Stimulated activated CD8-positive, alpha-beta memory T cell treated with anti-CD3 and anti-CD28 coated beads, Interleukin-2, amount 100 ng/mL, for 1 hour (primary cell): ENCODE data around the gene CADPS2.
"Not testable (repeated sequence)": the region's sequence is repeated elsewhere in the genome, so short reads cannot be mapped to it uniquely, and the experiment has no call there.

Experiments used
- DNase-seq, 2 donors: peaks; one replicate each; pipeline ENCODE4 v3.0.0-alpha.2; 2020; ENCODE audit warnings: low read depth in 2 of 2

The CADPS2 gene

DNA sequence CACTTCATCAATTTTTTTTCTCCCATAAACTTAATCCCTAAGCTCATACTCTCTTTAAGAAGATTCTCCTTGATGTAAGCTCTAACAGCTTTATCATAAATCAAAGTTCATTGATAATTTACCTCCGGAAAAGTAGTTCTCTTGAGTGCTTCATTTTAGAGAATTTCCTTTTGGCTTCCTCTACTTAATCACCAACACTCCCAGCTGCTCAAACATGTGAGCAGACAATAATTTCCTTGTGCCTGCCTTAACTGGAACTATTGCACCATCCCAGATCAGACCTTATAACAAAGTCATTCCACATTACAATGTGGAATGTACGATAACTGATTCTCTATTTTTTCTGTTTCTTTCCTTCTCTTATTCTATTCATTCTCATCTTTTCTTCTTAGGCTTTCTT lies 587.6 kb downstream of the CADPS2 start:
- no peak for DNase-seq

- no peak for DNase-seq
These were observed 588.1 kb downstream of the CADPS2 start for GRCh38 chr7:122298131-122298530.

DNA sequence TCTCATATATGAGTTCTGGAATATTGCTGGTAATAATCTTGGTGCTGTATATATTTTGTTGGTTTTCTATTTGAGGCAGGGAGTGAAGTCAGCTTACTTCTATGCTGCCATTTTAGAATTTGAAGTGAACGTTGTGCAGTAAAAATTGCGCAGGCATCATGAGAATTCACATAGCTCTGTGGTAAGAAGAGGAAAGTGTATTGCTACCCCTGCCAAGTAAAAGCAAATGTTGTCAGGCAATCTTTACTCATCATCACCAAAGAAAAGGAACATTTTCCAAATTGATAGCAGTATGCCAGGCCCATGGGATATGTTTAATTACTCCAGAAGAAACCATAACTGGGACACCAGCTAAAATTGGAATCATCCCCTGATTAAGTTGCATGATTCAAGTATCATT lies 595.1 kb downstream of the CADPS2 start:
- DNase-seq, result no peak

- DNase-seq, result no peak
These were observed 595.8 kb downstream of the CADPS2 start for GRCh38 chr7:122290476-122290875.

DNA sequence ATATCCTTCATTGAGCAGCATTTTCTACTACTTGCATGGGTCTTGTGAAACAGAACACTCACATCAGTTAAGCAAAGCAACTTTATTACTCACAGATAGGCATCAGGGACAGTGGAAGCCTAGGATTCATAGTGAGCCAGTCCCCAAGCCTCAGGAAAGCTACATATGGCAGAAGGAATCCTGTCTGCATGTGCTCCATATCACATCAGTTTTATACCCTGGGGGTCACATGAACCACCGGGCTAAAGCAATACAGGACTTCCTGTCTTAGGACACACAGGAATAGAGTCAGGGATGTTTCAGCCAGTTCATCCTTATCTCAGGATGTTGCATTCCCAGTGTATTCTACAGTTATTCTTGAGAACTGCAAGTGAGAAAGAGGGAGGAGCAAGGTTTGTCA lies 596.8 kb downstream of the CADPS2 start:
- no peak for DNase-seq

DNA sequence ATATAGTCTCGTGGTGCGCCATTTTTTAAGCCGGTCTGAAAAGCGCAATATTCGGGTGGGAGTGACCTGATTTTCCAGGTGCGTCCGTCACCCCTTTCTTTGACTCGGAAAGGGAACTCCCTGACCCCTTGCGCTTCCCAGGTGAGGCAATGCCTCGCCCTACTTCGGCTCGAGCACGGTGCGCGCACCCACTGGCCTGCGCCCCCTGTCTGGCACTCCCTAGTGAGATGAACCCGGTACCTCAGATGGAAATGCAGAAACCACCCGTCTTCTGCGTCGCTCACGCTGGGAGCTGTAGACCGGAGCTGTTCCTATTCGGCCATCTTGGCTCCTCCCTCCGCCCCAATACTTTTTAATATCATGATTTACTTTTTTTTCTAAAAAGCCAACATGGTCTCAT lies 601.7 kb downstream of the CADPS2 start:
- DNase-seq, result not testable (repeated sequence)

DNA sequence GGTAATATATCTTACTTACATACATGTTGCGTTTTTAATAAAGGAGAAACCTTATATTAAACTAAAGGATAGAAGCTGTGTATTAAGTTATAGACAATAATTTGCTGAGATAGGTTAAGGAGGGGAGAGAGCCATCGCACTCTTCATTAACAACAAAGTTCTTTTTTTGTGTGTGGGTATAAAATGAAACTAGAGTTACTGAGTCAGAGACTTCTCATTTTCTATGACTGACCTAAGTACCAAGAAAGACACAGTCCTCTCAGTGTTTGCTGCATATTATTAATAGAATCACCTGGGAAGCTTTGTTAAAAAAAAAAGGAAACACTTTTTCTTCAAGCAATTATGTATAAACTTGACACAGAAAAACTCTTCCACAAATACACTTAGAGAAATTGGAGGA lies 613.1 kb downstream of the CADPS2 start:
- no peak for DNase-seq

- DNase-seq, result no peak
These were observed 617.0 kb downstream of the CADPS2 start for GRCh38 chr7:122269241-122269640.
